ENCODE results near the gene ABLIM2. TPM values are rescaled to one million over a fixed set of nuclear protein-coding genes. Genes with fewer than 3 reads are reported as not detected.

The ABLIM2 gene
- total RNA-seq, 2 experiments from 2014 or later: 0.58 to 0.64 TPM

DNA sequence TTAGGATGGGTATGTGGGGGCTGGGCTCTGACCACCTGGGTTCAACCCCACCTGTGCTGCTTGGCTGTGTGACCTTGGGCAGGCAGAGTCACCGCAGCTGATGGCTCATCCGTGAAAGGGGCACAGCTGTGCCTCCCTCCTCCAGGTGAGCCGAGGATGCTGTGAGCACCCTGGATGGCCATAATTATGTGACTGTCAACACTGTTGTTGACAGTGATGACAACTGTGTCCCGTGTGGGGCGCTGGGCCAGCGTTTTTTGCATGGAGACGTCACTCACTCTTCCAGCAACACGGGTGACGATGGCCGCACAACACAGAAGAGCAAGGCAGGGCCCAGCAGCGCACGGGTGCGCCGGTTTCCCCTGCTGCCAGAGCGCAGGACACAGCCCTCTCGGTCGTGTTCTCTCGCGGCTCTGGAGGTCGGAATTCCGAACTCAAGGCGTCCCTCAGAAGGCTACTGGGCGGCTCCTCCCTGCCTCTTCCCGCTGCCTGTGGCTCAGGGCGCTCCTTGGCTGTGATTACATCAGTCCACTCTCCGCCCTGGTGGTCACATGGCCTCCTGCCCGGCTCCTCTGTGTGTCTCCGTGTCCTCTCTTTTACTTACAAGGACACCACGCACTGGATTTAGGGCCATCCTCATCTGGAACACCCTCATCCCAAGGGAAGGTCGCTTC is 41.8 kb upstream of the ABLIM2 start:
- peak overlapping the region; percentile 86 for H3K27ac Mint-ChIP-seq
- ChIA-PET CTCF (interaction anchor here (1.0 to 2.3 kb wide), 2 partner anchors 24 to 198 kb away, joined by 3 to 11 read pairs; no protein-coding TSS in a partner anchor), POLR2A (no interaction called here)
- no peaks in the 10 kb centered on the region for H3K27me3 Mint-ChIP-seq
- peak; percentile 30 for ATAC-seq
- peak; percentile 68 for DNase-seq
- H3K9me3 Mint-ChIP-seq (ENCODE audit: low read depth): no peaks in the 10 kb centered on the region
- H3K4me3 Mint-ChIP-seq: peak overlapping the region; percentile 89
- intact Hi-C loops (cut with DNase I, micrococcal nuclease): loop anchor here in 1 of 2 experiments (2.0 kb wide), 1 partner anchor 42 kb away; the partner anchor contains the start of gene ABLIM2
- H3K36me3 Mint-ChIP-seq (ENCODE audit: low read depth): no peaks in the 10 kb centered on the region
- peaks cover 42% of the 10 kb centered on the region for H3K4me1 Mint-ChIP-seq

DNA sequence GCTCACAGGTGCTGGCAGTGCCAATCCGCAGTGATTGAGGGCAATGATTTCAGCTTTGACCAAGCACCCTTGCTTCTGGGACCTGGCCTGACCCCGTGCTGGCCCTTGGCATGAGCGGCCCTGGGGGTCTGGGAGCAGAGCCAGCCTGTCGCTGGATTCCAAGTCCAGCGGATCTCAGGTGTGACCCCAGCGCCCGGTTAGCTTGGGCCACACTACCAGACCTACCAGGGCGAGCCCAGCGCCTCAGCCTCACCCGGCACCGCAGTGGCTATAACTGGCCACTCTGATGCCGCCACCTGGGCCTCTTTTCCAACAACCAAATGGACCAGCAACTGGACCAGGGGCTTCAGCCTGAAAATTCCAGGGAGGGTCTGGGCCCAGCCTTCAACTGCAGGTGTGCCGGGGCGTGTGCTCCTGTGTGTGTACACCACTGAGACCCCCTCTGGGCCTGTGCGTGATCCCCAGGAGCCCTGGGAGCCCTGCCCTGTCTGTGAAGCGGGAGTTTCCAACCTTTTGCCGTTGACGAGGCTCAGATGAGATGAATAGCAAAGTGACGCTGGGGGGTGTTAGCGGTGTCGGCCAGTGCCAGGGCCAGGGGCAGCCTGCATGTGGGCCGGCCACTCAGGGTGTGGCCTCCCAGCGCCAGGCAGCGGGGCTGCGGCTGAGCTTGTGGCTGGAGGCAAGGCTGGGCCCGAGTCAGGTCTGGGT is 41.1 kb upstream of the ABLIM2 start:
- DNase-seq (peak; percentile 55), ATAC-seq (peak; percentile 24)
- POLR2A ChIA-PET: no interaction called here

DNA sequence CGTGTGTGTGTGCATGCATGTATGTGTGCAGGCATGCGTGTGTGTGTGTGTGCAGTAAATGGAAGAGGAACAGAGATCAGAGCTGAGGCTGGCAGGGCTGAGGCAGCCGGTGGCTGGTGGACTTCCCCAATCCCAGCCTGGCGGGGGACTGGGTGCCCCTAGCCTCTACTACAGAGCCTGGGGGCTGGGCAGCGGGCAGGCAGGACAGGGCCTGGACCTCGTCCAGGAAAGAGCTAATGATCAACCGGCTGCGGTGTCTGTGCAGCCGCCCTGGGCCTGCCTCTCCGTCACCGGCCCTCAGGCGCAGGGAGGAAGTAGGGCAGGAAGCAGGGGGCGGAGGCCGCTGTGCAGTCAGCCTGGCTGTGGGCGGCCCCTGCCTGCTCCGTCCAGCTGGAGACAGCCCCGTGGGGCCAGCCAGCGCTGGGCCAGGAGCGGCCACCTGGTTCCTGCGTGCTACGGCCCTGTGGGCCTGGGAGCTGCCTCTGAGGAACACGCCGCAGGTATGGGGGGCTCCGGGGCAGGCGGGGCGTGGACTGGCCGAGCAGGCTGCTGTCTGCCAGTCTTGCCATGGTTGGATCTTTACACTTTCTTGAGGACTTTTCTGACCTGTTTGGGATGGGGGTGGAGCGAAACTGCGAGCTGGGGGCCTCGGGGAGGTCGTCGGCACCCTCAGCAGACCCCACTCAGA is 40.4 kb upstream of the ABLIM2 start, which contains the start of gene SH3TC1:
TSS of gene SH3TC1 (plus strand) at position 385 of the 688 bp plus-strand sequence. CDS start 5,905 bp downstream, outside the sequence.
- ChIA-PET CTCF (interaction anchor here (0.6 to 2.3 kb wide), 3 partner anchors 9 to 1323 kb away, joined by 3 to 11 read pairs (median 4); no protein-coding TSS in a partner anchor), POLR2A (no interaction called here)
- H3K27ac Mint-ChIP-seq: peak within 1 kb of the TSS; percentile 94
- no peaks in the 10 kb centered on the region for H3K27me3 Mint-ChIP-seq
- peak; percentile 83 for DNase-seq
- H3K4me3 Mint-ChIP-seq: peak within 1 kb of the TSS; percentile 89
- intact Hi-C loops (cut with DNase I, micrococcal nuclease): loop anchor here in 1 of 2 experiments (1.0 kb wide), 2 partner anchors 29 to 41 kb away; partner anchors contain the start of gene ABLIM2
- peaks cover 38% of the 10 kb centered on the region for H3K4me1 Mint-ChIP-seq
- no peaks in the 10 kb centered on the region for H3K36me3 Mint-ChIP-seq (ENCODE audit: low read depth)
- no peaks in the 10 kb centered on the region for H3K9me3 Mint-ChIP-seq (ENCODE audit: low read depth)
- ATAC-seq: peak; percentile 80

More for the DNA sequence above, 41.1 kb upstream of the ABLIM2 start:
- CTCF ChIA-PET: interaction anchor here (2.3 kb wide), 1 partner anchor 23 kb away, joined by 11 read pairs; no protein-coding TSS in a partner anchor
- H3K36me3 Mint-ChIP-seq (ENCODE audit: low read depth): no peaks in the 10 kb centered on the region
- H3K27ac Mint-ChIP-seq: peak overlapping the region; percentile 94
- peaks cover 41% of the 10 kb centered on the region for H3K4me1 Mint-ChIP-seq
- no peaks in the 10 kb centered on the region for H3K27me3 Mint-ChIP-seq
- peak overlapping the region; percentile 89 for H3K4me3 Mint-ChIP-seq
- intact Hi-C loops (cut with DNase I, micrococcal nuclease): loop anchor here (1.0 to 2.0 kb wide), 3 partner anchors 29 to 41 kb away; partner anchors contain the start of gene ABLIM2 (in 2 of the 2)
- H3K9me3 Mint-ChIP-seq (ENCODE audit: low read depth): no peaks in the 10 kb centered on the region

DNA sequence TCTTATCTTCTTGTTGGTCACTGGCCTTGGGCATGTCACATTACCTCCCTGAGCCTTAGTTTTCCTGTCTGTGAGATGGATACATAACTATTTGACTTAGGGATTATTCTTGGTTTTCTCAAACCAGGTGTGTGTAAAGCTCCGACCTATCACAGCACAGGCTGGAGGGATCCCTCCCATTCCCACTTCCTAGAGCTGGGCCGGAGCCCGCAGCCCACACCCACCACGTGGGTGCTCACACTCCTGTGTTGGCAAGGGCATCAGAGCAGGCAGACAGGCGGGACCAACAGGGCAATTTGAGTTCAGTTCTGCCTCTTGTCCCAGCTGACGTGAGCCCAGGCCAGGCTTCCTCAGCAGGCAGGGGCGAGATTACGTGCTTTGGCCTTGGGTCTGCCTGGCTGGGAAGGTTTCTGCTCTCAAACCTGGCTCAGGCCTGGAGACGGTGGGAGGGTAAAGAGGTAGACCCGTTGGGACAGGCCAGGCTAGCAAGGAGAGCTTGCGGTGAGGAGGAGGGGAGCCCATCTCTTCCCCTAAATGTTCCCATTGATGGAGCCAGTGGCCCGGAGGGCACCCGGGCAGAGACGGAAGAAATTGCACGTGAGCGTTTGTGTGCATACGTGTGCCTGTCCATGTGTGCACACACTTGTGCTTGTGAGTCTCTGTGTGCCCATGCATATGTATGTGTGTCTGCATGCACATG is 39.7 kb upstream of the ABLIM2 start:
- ATAC-seq (no peak), DNase-seq (no peak)
- H3K27ac Mint-ChIP-seq: peak overlapping the region; percentile 26
- ChIA-PET POLR2A (no interaction called here), CTCF (interaction anchor here (0.6 to 2.3 kb wide), 3 partner anchors 8 to 22 kb away, joined by 3 to 11 read pairs (median 4); no protein-coding TSS in a partner anchor)
- no peaks in the 10 kb centered on the region for H3K36me3 Mint-ChIP-seq (ENCODE audit: low read depth)
- intact Hi-C loops (cut with DNase I, micrococcal nuclease): no loop called here
- peak overlapping the region; percentile 89 for H3K4me3 Mint-ChIP-seq
- H3K4me1 Mint-ChIP-seq: peaks cover 38% of the 10 kb centered on the region
- no peaks in the 10 kb centered on the region for H3K9me3 Mint-ChIP-seq (ENCODE audit: low read depth)
- no peaks in the 10 kb centered on the region for H3K27me3 Mint-ChIP-seq

DNA sequence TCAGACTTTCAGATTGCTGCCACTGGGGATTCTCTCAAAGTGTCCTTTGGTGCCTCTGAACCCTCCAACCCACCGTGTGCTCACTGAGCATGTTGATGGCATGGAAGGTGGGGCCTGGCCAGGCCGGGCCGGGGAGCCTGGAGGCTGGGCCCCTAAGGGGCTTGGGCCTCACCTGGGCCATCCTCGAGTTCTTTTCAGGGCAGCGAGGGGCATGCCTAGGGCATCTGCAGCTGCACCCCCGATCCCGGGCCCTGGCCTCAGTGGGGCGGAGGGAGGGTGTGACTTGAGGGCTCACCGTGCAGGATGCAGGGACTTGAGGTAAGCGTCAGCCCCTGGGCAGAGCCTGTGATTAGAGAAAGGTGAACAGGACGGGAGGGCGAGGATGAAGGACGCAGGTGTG is 38.9 kb upstream of the ABLIM2 start:
- Mint-ChIP-seq H3K27ac (no peak overlapping the region), H3K4me3 (no peak overlapping the region), H3K36me3 (ENCODE audit: low read depth) (no peaks in the 10 kb centered on the region), H3K9me3 (ENCODE audit: low read depth) (no peaks in the 10 kb centered on the region), H3K27me3 (no peaks in the 10 kb centered on the region), H3K4me1 (peaks cover 37% of the 10 kb centered on the region)
- DNase-seq (no peak), ATAC-seq (no peak)
- ChIA-PET POLR2A (no interaction called here), CTCF (interaction anchor here (1.1 kb wide), 1 partner anchor 23 kb away, joined by 4 read pairs; no protein-coding TSS in a partner anchor)
- intact Hi-C loops (cut with DNase I, micrococcal nuclease): no loop called here

DNA sequence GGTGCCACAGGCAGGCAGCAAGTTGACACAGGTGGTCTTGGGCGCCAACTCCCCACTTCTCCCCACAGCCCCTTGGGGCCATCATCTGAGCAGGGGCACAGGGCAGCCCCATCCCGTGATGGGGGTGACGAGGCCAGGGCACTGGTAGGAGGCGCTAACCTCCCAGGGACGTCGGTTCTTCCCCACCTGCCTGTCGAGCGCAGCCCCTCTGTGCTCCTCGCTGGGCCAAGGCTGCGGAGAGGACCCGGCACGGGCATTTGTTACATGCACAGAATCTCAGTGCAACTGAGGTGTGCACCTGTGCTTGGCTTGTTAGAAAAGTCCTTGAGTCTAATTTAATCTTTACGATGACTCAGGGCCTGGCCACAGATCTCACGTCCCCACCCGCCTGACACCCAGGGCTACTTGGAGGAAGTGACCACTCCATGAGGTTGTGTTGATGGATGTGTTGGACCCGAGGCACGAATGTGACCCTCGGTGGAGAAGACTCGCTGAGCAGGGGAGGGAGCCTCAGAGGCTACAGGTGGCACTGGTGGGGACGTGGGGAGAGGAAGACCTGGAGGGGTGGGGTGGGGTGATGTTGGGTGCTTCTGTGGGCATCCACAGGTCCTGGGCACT is 37.3 kb upstream of the ABLIM2 start:
- intact Hi-C loops (cut with DNase I, micrococcal nuclease): no loop called here
- CTCF ChIA-PET: interaction anchor here (1.1 kb wide), 1 partner anchor 20 kb away, joined by 4 read pairs; no protein-coding TSS in a partner anchor
- POLR2A ChIA-PET: no interaction called here

DNA sequence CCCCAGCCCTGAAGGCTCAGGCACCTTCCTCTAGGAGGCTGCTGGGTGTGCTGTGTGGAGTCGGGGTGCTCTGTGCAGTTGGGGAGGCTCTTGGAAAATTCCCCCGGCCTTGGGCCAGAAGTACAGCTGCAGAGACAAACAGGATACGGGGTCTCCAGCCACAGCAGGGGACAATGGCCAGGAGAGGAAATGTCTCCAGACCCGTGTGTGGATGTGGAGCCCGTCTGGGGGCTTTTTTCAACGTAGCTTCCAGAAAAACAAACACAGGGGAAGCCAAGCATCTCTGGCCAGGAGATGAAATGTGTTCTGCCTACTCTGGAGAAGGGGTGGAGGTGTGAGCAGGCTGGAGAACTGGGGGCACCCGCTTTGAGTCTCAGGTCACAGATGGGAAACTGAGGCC is 36.8 kb upstream of the ABLIM2 start:
- no peak for ATAC-seq
- Mint-ChIP-seq H3K4me3 (no peak overlapping the region), H3K4me1 (peaks cover 18% of the 10 kb centered on the region), H3K27me3 (no peaks in the 10 kb centered on the region), H3K9me3 (ENCODE audit: low read depth) (no peaks in the 10 kb centered on the region), H3K27ac (no peak overlapping the region), H3K36me3 (ENCODE audit: low read depth) (no peaks in the 10 kb centered on the region)
- intact Hi-C loops (cut with DNase I, micrococcal nuclease): no loop called here
- ChIA-PET POLR2A (no interaction called here), CTCF (interaction anchor here (1.2 to 2.5 kb wide), 2 partner anchors 19 to 26 kb away, joined by 3 to 9 read pairs; no protein-coding TSS in a partner anchor)
- no peak for DNase-seq

More for the DNA sequence above, 37.3 kb upstream of the ABLIM2 start:
- Mint-ChIP-seq H3K4me3 (no peak overlapping the region), H3K27me3 (no peaks in the 10 kb centered on the region), H3K36me3 (ENCODE audit: low read depth) (no peaks in the 10 kb centered on the region), H3K27ac (no peak overlapping the region), H3K9me3 (ENCODE audit: low read depth) (no peaks in the 10 kb centered on the region), H3K4me1 (peaks cover 23% of the 10 kb centered on the region)
- DNase-seq (no peak), ATAC-seq (no peak)

DNA sequence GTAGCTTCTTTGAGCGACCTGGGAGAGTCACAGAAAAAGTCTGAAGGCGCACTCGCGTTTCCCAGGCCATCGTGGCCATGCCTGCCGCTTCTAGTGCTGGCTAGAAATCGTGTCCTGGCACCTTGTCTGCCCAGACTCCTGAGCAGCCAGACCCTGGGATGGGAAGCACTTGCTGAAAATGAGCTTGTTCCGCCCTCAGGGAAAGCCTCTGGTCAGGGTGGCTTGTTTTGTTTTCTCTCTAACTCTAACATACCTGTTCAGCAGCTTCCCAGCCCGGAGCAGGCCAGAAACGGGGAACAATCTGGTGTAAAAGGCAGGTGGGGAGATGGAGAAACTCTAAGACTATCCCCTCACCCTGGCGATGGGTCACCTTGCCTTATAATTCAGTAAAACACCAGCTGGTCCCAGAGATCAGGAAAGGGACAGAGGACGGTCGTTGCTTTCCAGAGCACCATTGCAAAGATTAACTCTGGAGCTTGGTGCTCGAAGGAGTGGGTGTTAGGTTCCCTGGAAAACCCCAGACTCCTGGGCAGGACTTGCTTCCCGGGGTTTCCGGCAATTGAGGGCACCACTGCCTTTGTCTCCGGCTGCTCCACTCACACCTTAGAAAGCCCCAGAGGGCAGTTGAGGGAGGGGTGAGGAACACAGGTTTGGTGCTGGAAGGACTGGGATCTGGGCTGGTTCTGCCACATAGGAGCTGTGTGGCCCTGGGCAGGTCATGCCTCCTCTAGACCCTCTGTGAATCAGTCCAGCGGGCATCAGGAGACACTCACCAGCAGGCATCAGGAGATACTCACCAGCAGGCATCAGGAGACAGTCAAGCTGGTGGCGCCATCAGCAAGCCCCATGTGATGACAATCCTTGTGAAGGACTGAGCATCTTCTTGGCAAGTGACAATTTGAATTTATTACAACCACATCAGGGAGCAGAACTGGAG is 36.0 kb upstream of the ABLIM2 start:
- Mint-ChIP-seq H3K4me3 (no peak overlapping the region), H3K27me3 (no peaks in the 10 kb centered on the region), H3K27ac (no peak overlapping the region), H3K4me1 (peaks cover 12% of the 10 kb centered on the region), H3K36me3 (ENCODE audit: low read depth) (no peaks in the 10 kb centered on the region), H3K9me3 (ENCODE audit: low read depth) (no peaks in the 10 kb centered on the region)
- ATAC-seq (no peak), DNase-seq (no peak)
- POLR2A ChIA-PET: interaction anchor here (0.7 kb wide), 1 partner anchor 723 kb away, joined by 3 read pairs; no protein-coding TSS in a partner anchor
- CTCF ChIA-PET: interaction anchor here (0.6 to 2.5 kb wide), 3 partner anchors 18 to 349 kb away, joined by 3 to 9 read pairs (median 3); no protein-coding TSS in a partner anchor
- intact Hi-C loops (cut with DNase I, micrococcal nuclease): no loop called here

DNA sequence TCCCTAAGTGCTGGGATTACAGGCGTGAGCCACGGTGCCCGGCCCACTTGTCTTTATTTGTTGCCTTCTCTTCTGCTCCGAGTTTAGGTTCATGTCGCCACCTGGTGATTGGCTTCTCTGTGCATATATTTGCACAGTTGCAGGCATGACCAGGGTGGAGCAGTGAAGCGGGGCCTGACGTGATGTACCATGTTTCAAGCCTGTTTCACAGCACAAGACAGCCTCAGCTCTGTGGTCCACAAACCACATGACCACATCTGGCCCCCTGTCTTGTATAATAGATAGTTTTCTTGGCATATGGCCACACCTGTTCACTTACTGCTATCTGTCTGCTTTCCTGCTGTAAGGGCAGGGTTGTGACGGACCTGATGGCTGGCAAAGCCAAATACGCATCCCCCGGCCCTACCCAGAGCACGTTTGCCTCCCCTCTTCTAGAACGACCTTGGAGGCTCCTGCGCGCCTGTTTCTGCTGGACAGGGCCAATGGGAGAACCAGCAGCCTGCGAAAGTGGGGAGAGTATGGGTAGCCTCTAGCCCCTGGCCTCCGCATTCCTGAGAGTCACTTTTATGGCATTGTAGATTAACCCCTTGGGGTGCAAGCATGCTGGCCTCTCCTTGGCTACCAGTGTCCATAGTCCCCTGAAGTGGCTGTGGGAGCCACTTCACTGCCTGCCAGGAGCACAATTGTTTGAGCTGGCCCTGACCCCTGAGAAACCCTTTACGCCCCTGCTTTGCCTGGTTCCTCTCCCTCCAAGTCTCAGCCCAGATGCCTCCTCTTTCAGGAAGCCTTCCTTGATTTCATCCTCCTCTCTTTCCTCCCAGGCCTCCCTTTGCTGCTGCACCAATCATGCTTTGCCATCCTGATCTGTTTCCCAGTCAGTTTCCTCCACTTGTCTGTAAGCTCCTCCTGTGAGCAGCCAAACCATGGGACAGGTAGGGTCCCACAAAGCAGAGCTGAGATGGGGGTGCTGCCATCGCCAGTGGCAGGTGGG is 34.4 kb upstream of the ABLIM2 start:
- H3K27me3 Mint-ChIP-seq: no peaks in the 10 kb centered on the region
- H3K4me1 Mint-ChIP-seq: peaks cover 2% of the 10 kb centered on the region
- ATAC-seq (peak; percentile 68), DNase-seq (peak; percentile 60)
- ChIA-PET CTCF (interaction anchor here (0.7 to 2.7 kb wide), 4 partner anchors 15 to 25 kb away, joined by 3 to 14 read pairs (median 6); no protein-coding TSS in a partner anchor), POLR2A (no interaction called here)
- no peaks in the 10 kb centered on the region for H3K36me3 Mint-ChIP-seq (ENCODE audit: low read depth)
- H3K27ac Mint-ChIP-seq: no peak overlapping the region
- H3K4me3 Mint-ChIP-seq: no peak overlapping the region
- intact Hi-C loops (cut with DNase I, micrococcal nuclease): no loop called here
- no peaks in the 10 kb centered on the region for H3K9me3 Mint-ChIP-seq (ENCODE audit: low read depth)

Measured in activated CD4-positive, alpha-beta T cell treated with anti-CD3 and anti-CD28 coated beads for 36 hours (primary cell).